ENCODE results near the gene SGMS1.
"Not testable (repeated sequence)": the region's sequence is repeated elsewhere in the genome, so short reads cannot be mapped to it uniquely, and the experiment has no call there.

The SGMS1 gene

DNA sequence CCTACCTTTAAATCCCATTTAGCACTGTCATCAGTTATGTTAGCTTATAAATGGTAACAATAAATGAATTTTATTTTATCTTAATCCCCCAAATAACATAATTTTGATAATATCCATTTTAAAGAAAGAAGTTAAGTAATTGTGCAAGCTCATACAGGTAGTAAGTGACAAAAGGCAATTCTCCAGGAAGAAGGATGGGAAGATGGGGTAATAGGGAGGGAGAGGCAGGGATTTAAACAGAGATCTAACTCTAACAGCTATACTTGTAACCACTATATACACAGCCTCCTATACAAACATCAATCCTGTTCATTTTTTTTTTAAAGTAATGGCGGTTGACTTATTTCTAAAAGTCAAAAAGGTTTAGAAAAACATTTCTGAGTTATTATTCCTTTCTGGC lies 119.4 kb downstream of the SGMS1 start:
- Histone ChIP-seq H4K20me1 (ENCODE audit: insufficient read depth) (no peaks in the 10 kb centered on the region), H3K4me1 (ENCODE audit: low read depth, poor library complexity, severe bottlenecking) (peaks cover 56% of the 10 kb centered on the region), H3K27ac (no peak overlapping the region), H3K4me2 (peak overlapping the region; percentile 36; the same call in 1 of the 2 replicates), H2AFZ (ENCODE audit: low read depth) (no peak overlapping the region), H3K4me3 (IDR thresholded peaks at IDR 0.05; ENCODE audit: insufficient read depth, low read depth, low read length) (no peak overlapping the region), H3K36me3 (ENCODE audit: insufficient read depth) (no peaks in the 10 kb centered on the region), H3K79me2 (ENCODE audit: insufficient read depth, low read depth) (no peaks in the 10 kb centered on the region; the same call in 1 of the 2 replicates), H3K27me3 (ENCODE audit: insufficient read depth, low read depth) (no peaks in the 10 kb centered on the region), H3K9ac (no peak overlapping the region)
- TF ChIP-seq, protein P1, sequence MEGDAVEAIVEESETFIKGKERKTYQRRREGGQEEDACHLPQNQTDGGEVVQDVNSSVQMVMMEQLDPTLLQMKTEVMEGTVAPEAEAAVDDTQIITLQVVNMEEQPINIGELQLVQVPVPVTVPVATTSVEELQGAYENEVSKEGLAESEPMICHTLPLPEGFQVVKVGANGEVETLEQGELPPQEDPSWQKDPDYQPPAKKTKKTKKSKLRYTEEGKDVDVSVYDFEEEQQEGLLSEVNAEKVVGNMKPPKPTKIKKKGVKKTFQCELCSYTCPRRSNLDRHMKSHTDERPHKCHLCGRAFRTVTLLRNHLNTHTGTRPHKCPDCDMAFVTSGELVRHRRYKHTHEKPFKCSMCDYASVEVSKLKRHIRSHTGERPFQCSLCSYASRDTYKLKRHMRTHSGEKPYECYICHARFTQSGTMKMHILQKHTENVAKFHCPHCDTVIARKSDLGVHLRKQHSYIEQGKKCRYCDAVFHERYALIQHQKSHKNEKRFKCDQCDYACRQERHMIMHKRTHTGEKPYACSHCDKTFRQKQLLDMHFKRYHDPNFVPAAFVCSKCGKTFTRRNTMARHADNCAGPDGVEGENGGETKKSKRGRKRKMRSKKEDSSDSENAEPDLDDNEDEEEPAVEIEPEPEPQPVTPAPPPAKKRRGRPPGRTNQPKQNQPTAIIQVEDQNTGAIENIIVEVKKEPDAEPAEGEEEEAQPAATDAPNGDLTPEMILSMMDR (conservative IDR thresholded peaks at IDR 0.05; ENCODE audit: low read depth, low read length) = no peak

DNA sequence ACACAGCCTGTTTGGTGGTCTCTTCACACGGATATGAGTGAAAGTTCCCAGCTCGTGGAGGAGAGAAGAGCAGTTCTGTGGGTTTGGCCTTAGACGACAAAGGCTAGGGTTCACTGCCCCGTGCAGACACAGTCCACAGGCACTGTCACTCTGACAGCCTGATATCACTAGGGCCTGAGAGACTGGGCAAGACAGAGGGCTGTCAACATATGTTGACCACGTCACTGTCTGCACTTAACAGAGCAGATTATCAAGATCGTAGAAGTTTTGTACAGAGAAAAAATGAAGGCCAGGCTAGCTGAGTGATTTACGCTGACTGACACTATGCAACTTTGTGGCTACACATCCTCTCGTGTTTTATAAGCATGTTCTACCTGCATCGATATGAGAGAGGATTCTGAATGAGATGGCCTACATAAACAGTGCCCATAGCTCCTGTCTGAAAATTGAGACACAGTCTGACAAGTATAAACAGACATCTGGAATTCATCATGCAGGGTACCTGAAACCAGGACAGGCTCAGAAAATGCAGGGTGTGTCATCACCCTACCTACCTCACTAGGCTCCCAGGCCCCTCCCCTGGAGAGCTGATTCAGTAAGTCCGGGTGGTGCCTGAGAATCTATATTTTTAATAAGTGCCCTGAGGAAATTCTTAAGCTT lies 120.0 kb downstream of the SGMS1 start:
- no peaks in the 10 kb centered on the region for H4K20me1 ChIP-seq (ENCODE audit: insufficient read depth)
- no peak overlapping the region for H2AFZ ChIP-seq (ENCODE audit: low read depth)
- no peak overlapping the region for H3K27ac ChIP-seq
- no peaks in the 10 kb centered on the region; the same call in 1 of the 2 replicates for H3K79me2 ChIP-seq (ENCODE audit: insufficient read depth, low read depth)
- no peaks in the 10 kb centered on the region for H3K27me3 ChIP-seq (ENCODE audit: insufficient read depth, low read depth)
- H3K9ac ChIP-seq = no peak overlapping the region
- TF ChIP-seq, protein P1 (conservative IDR thresholded peaks at IDR 0.05; ENCODE audit: low read depth, low read length) = no peak
- H3K4me2 ChIP-seq = peak overlapping the region; percentile 36; the same call in 1 of the 2 replicates
- no peaks in the 10 kb centered on the region for H3K36me3 ChIP-seq (ENCODE audit: insufficient read depth)
- H3K4me3 ChIP-seq (IDR thresholded peaks at IDR 0.05; ENCODE audit: insufficient read depth, low read depth, low read length) = no peak overlapping the region
- peaks cover 56% of the 10 kb centered on the region for H3K4me1 ChIP-seq (ENCODE audit: low read depth, poor library complexity, severe bottlenecking)

DNA sequence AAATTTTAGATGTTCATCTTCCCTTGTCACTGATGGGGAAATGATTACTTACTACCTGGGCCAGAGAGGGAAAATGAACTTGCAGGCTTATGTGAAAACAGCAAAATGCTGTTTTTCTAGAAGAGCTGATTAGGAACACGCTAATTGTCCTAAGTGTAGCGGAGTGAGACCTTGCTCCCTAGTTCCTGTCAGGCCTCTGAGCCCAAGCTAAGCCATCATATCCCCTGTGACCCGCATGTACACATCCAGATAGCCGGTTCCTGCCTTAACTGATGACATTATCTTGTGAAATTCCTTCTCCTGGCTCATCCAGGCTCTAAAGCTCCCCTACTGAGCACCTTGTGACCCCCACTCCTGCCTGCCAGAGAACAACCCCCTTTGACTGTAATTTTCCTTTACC lies 120.6 kb downstream of the SGMS1 start:
- H3K4me3 ChIP-seq (IDR thresholded peaks at IDR 0.05; ENCODE audit: insufficient read depth, low read depth, low read length); H3K27me3 ChIP-seq (ENCODE audit: insufficient read depth, low read depth); H3K36me3 ChIP-seq (ENCODE audit: insufficient read depth); H3K79me2 ChIP-seq (ENCODE audit: insufficient read depth, low read depth); H3K9ac ChIP-seq; H4K20me1 ChIP-seq (ENCODE audit: insufficient read depth); H2AFZ ChIP-seq (ENCODE audit: low read depth); H3K27ac ChIP-seq: not testable (repeated sequence)
- peak overlapping the region; percentile 67; the same call in 1 of the 2 replicates for H3K4me2 ChIP-seq
- peaks cover 59% of the 10 kb centered on the region for H3K4me1 ChIP-seq (ENCODE audit: low read depth, poor library complexity, severe bottlenecking)

DNA sequence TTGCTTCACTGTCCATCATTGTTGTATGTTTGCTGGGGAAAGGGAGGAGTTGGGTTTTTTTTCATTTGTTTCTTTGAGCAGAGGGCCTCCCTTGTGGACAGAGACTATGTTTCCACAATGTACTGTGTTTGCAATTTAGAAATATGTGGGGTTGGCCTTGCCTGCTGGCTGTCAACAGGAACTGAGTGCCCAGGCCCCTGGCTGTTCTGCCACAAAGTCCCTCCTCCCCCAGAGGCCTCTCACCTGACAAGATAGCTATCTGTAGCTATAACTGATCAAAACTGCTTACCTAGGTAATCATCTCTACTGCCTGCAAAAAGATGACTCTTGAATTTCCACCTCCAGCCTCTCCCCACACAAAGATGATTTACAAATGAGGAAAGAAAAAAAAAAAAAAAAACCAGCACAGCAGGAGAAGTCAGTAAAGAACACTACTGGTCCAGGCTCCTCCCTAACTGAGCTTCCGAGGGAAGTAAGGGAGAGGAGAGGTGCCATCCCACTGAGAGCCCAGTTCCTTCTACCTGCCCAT lies 121.8 kb downstream of the SGMS1 start:
- TF ChIP-seq, protein P1 (conservative IDR thresholded peaks at IDR 0.05; ENCODE audit: low read depth, low read length) = no peak
- H3K27me3 ChIP-seq (ENCODE audit: insufficient read depth, low read depth) = no peaks in the 10 kb centered on the region
- H3K4me1 ChIP-seq (ENCODE audit: low read depth, poor library complexity, severe bottlenecking) = peaks cover 68% of the 10 kb centered on the region
- no peaks in the 10 kb centered on the region; the same call in 1 of the 2 replicates for H3K79me2 ChIP-seq (ENCODE audit: insufficient read depth, low read depth)
- no peaks in the 10 kb centered on the region for H4K20me1 ChIP-seq (ENCODE audit: insufficient read depth)
- peak overlapping the region; percentile 67 for H3K4me2 ChIP-seq
- H2AFZ ChIP-seq (ENCODE audit: low read depth) = no peak overlapping the region
- H3K27ac ChIP-seq = peak overlapping the region; percentile 56
- H3K4me3 ChIP-seq (IDR thresholded peaks at IDR 0.05; ENCODE audit: insufficient read depth, low read depth, low read length) = no peak overlapping the region
- no peak overlapping the region; the same call in 1 of the 2 replicates for H3K9ac ChIP-seq
- no peaks in the 10 kb centered on the region for H3K36me3 ChIP-seq (ENCODE audit: insufficient read depth)

DNA sequence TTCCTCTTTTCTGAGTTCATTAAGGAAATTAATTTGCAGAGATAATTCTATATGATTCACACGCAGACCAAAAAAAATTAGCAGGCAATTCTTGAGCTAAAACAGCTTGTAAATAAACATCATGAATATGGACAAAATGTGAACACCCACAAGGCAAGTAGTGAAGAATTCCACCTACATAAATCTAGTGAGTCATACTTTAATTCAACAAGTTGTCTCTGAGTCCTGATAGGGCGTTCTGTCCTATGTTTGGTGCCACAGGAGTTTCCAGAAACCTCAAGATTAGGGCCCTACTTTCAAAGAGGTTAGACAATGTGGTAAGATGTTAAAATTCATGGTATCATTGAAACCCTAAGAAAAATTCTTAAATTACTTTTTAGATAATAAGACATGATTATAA lies 122.3 kb downstream of the SGMS1 start:
- H3K79me2 ChIP-seq (ENCODE audit: insufficient read depth, low read depth) = no peaks in the 10 kb centered on the region; the same call in 1 of the 2 replicates
- H3K36me3 ChIP-seq (ENCODE audit: insufficient read depth) = no peaks in the 10 kb centered on the region
- H2AFZ ChIP-seq (ENCODE audit: low read depth) = no peak overlapping the region
- no peaks in the 10 kb centered on the region for H3K27me3 ChIP-seq (ENCODE audit: insufficient read depth, low read depth)
- H3K4me2 ChIP-seq = peak overlapping the region; percentile 67
- no peaks in the 10 kb centered on the region for H4K20me1 ChIP-seq (ENCODE audit: insufficient read depth)
- peaks cover 72% of the 10 kb centered on the region for H3K4me1 ChIP-seq (ENCODE audit: low read depth, poor library complexity, severe bottlenecking)
- TF ChIP-seq, protein P1 (conservative IDR thresholded peaks at IDR 0.05; ENCODE audit: low read depth, low read length) = no peak
- H3K9ac ChIP-seq = no peak overlapping the region
- H3K4me3 ChIP-seq (IDR thresholded peaks at IDR 0.05; ENCODE audit: insufficient read depth, low read depth, low read length) = no peak overlapping the region
- peak overlapping the region; percentile 56 for H3K27ac ChIP-seq

Data from KMS-11 (cell line).